ENCODE measurements around the gene DAPK1.

The DAPK1 gene

DNA sequence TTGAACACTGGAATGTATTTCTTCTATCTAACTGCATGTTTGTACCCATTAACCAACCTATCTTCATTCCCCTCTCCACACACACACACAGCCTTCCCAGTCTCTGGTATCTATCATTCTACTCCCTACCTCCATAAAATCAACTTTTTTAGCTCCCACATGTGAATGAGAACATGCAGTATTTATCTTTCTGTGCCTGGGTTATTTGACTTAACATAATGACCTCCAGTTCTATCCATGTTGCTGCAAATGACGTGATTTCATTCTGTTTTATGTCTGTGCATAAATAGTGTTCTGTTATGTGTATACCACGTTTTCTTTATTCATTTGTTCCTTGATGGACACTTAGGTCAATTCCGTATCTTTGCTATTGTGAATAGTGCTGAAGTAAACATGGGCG lies 189.5 kb downstream of the DAPK1 start:
- peaks cover 31% of the 10 kb centered on the region for H3K9me3 Mint-ChIP-seq
- H3K27ac Mint-ChIP-seq: peak overlapping the region in 1 of 3 experiments; percentile 13
- peaks cover 11% of the 10 kb centered on the region for H3K4me1 Mint-ChIP-seq
- no peaks in the 10 kb centered on the region for H3K27me3 Mint-ChIP-seq (ENCODE audit: low read depth)
- TF ChIP-seq CTCF (IDR thresholded peaks at IDR 0.05; ENCODE audit: unreplicated experiment in 3 of 3): no peak
- no peak overlapping the region for H3K4me3 Mint-ChIP-seq
- H3K36me3 Mint-ChIP-seq (ENCODE audit: low read depth): peaks cover 64% of the 10 kb centered on the region

- no peak for TF ChIP-seq CTCF (IDR thresholded peaks at IDR 0.05; ENCODE audit: unreplicated experiment in 3 of 3)
- Mint-ChIP-seq H3K4me1 (no peaks in the 10 kb centered on the region), H3K9me3 (peaks cover 31% of the 10 kb centered on the region), H3K27ac (no peak overlapping the region), H3K27me3 (ENCODE audit: low read depth) (no peaks in the 10 kb centered on the region), H3K36me3 (ENCODE audit: low read depth) (peaks cover 84% of the 10 kb centered on the region), H3K4me3 (no peak overlapping the region)
Observed at GRCh38 chr9:87694236-87694755, 196.6 kb downstream of the DAPK1 start.

DNA sequence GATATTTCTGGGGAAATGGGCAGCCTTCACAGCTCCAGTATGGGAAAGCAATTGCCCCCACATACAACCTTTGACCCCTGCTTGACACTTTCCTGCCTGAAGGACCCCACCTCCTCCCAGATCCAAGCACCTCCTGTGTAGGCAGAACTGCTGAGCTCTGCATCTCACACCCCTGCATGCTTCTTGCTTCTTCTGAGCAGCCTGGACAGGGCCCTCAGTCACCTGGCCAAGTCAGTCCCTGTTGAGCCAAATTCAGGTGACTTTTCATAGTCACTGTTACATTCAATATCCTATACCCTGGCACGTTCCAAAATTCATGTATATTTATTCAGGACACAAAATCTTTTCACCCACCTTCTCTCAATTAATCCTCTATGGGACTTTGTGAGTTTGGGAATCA lies 197.9 kb downstream of the DAPK1 start:
- H3K4me3 Mint-ChIP-seq: no peak overlapping the region
- no peaks in the 10 kb centered on the region for H3K4me1 Mint-ChIP-seq
- TF ChIP-seq CTCF (IDR thresholded peaks at IDR 0.05; ENCODE audit: unreplicated experiment in 3 of 3): no peak
- H3K36me3 Mint-ChIP-seq (ENCODE audit: low read depth): peaks cover 80% of the 10 kb centered on the region
- H3K27ac Mint-ChIP-seq: peak overlapping the region in 1 of 3 experiments; percentile 52
- no peaks in the 10 kb centered on the region for H3K27me3 Mint-ChIP-seq (ENCODE audit: low read depth)
- peaks cover 20% of the 10 kb centered on the region for H3K9me3 Mint-ChIP-seq

DNA sequence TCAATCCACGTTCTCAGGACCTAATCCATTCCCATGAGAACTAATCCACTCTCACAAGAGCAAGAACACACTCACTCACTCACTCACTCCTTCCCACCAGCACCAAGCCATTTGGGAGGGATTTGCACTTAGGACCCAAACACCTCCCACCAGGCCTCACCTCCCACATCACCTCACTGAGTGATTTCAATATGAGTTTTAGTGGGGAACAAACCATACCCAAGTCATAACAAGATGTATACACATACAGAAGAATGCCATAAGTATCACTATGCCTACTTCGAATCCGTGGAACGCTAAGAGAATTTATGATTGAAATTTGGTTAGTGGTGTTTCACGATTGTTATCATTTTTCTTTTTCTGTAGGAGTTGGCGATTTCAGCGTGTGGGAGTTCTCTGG lies 199.0 kb downstream of the DAPK1 start:
- Mint-ChIP-seq H3K4me3 (no peak overlapping the region), H3K36me3 (ENCODE audit: low read depth) (peaks cover 71% of the 10 kb centered on the region), H3K4me1 (no peaks in the 10 kb centered on the region), H3K9me3 (peaks cover 10% of the 10 kb centered on the region), H3K27ac (no peak overlapping the region), H3K27me3 (ENCODE audit: low read depth) (no peaks in the 10 kb centered on the region)
- no peak for TF ChIP-seq CTCF (IDR thresholded peaks at IDR 0.05; ENCODE audit: unreplicated experiment in 3 of 3)

DNA sequence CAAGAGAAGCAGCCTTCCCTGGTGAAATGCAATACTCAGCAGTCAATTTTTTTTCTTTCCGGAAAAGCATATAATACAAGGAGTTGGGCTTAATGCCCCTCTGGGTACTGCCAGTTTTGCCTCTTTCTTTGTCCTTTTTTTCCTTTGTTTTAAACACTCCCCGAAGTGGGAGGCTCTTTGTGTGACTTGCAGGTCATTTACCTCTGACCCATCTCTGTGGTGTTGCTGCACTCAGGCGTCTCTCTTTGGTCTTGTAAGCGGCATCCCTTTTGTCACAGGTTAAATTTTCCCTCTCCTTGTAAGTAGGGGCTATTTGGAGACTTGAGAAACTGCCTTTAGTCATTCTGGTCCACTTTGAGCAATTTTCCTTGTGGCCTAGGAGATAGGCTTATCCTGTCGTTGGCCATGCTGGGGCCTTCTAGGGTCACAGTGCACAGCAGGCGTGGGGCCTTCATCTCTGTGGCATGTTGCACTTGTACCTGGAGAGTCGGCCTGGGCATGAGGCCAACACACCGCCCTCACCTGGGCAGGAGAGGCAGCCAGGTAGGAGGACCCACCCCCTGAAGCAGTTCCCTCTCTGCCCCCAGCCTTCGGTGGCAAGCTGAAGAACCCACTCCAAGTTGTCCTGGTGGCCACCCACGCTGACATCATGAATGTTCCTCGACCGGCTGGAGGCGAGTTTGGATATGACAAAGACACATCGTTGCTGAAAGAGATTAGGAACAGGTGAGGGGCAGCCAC lies 200.6 kb downstream of the DAPK1 start:
- no peak overlapping the region for H3K4me3 Mint-ChIP-seq
- TF ChIP-seq CTCF (IDR thresholded peaks at IDR 0.05; ENCODE audit: unreplicated experiment in 3 of 3): no peak
- H3K4me1 Mint-ChIP-seq: peaks cover 5% of the 10 kb centered on the region
- H3K27me3 Mint-ChIP-seq (ENCODE audit: low read depth): no peaks in the 10 kb centered on the region
- H3K36me3 Mint-ChIP-seq (ENCODE audit: low read depth): peaks cover 58% of the 10 kb centered on the region
- no peak overlapping the region for H3K27ac Mint-ChIP-seq
- no peaks in the 10 kb centered on the region for H3K9me3 Mint-ChIP-seq

DNA sequence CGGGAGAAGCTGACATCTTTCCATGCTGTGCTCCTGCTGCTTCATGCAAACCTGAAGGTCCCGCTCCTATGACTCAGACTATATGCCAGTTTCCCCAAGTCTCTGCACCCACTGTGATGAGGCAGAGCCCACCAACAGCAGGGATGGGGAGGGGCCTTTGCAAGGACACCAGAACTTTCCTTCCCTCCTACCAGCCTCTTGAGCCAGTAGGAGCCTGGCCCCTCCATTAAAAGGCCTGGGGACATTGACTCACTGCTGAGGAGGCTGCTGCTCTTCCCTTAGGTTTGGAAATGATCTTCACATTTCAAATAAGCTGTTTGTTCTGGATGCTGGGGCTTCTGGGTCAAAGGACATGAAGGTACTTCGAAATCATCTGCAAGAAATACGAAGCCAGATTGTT lies 202.2 kb downstream of the DAPK1 start:
- Mint-ChIP-seq H3K36me3 (ENCODE audit: low read depth) (peaks cover 59% of the 10 kb centered on the region), H3K4me3 (no peak overlapping the region), H3K27ac (peak overlapping the region in 1 of 3 experiments; percentile 32), H3K4me1 (peaks cover 5% of the 10 kb centered on the region), H3K9me3 (no peaks in the 10 kb centered on the region), H3K27me3 (ENCODE audit: low read depth) (no peaks in the 10 kb centered on the region)
- no peak for TF ChIP-seq CTCF (IDR thresholded peaks at IDR 0.05; ENCODE audit: unreplicated experiment in 3 of 3)
